HCT116 (cell line): ENCODE results near the gene SEBOX.

Source experiments
- ATF3 ChIP-seq: IDR thresholded peaks from 2 replicates; pipeline ENCODE4 v1.6.1; 2012
- CTCF ChIP-seq, 3 experiments: fragments of 200-600 bp in 1 of 3; sonication (generic) in 1 of 3; IDR thresholded peaks in 2 of 3; conservative IDR thresholded peaks in 1 of 3; 2 replicates each; pipeline ENCODE4 v1.5.1; 2012 to 2017; ENCODE audit warnings: low read depth in 2 of 3, low read length in 2 of 3, antibody characterized with exemption in 1 of 3, borderline replicate concordance in 1 of 3, control low read depth in 1 of 3, mild to moderate bottlenecking in 1 of 3, mixed read lengths in 1 of 3, mixed run types in 1 of 3, moderate library complexity in 1 of 3; ENCODE audit not compliant: insufficient read depth in 1 of 3
- EZH2 ChIP-seq: fragments of 200-600 bp; sonication (generic); IDR thresholded peaks from 2 replicates; pipeline ENCODE4 v1.6.1; 2017; ENCODE audit warnings: antibody characterized with exemption, mixed run types
- EZH2phosphoT487 ChIP-seq: fragments of 200-600 bp; IDR thresholded peaks from 2 replicates; pipeline ENCODE4 v1.6.1; 2018; ENCODE audit warnings: antibody characterized with exemption, borderline replicate concordance
- MAX ChIP-seq: IDR thresholded peaks from 2 replicates; pipeline ENCODE4 v1.6.1; 2012
- POLR2A ChIP-seq: IDR thresholded peaks from 2 replicates; pipeline ENCODE4 v1.7.0; 2011; ENCODE audit warnings: borderline replicate concordance; ENCODE audit not compliant: insufficient read depth, insufficient read length; ENCODE audit errors: extremely low read depth
- POLR2AphosphoS5 ChIP-seq: IDR thresholded peaks from 2 replicates; pipeline ENCODE4 v1.6.1; 2011; ENCODE audit warnings: mild to moderate bottlenecking, low read depth, low read length, moderate library complexity
- REST ChIP-seq: IDR thresholded peaks from 2 replicates; pipeline ENCODE4 v1.6.1; 2012; ENCODE audit warnings: low read depth
- SIN3A ChIP-seq: IDR thresholded peaks from 2 replicates; pipeline ENCODE4 v1.6.1; 2012; ENCODE audit warnings: low read depth
- SP1 ChIP-seq: IDR thresholded peaks from 2 replicates; pipeline ENCODE4 v1.6.1; 2012; ENCODE audit warnings: low read depth
- TCF7L2 ChIP-seq: IDR thresholded peaks from 2 replicates; pipeline ENCODE4 v1.7.0; 2011; ENCODE audit warnings: borderline replicate concordance, inconsistent platforms; ENCODE audit not compliant: insufficient read depth, insufficient read length; ENCODE audit errors: extremely low read depth
- YY1 ChIP-seq: IDR thresholded peaks from 2 replicates; pipeline ENCODE4 v1.6.1; 2011; ENCODE audit warnings: low read length, low read depth, moderate library complexity, mild to moderate bottlenecking; ENCODE audit not compliant: insufficient replicate concordance; ENCODE audit errors: extremely low read depth
- ZBTB33 ChIP-seq: IDR thresholded peaks from 2 replicates; pipeline ENCODE4 v1.6.1; 2011; ENCODE audit warnings: mild to moderate bottlenecking, low read length, moderate library complexity; ENCODE audit not compliant: insufficient replicate concordance; ENCODE audit errors: extremely low read depth

GRCh38 chr17:28405632-28406472, 40.9 kb upstream of the SEBOX start, which contains the start of gene SLC46A1:
- TF ChIP-seq CTCF (IDR thresholded peaks at IDR 0.05 in 2 of 3, conservative IDR thresholded peaks at IDR 0.05 in 1 of 3; ENCODE audit: borderline replicate concordance in 1 of 3, insufficient read depth in 1 of 3, low read depth in 2 of 3, low read length in 2 of 3), result no peak
- TF ChIP-seq YY1, result no peak
- TF ChIP-seq SIN3A, result no peak
- peak; percentile 41 for TF ChIP-seq POLR2A
- no peak for TF ChIP-seq REST
- TF ChIP-seq SP1, result no peak
- no peak for TF ChIP-seq ZBTB33
- no peak for TF ChIP-seq EZH2
- TF ChIP-seq ATF3, result no peak
- TF ChIP-seq EZH2phosphoT487, result no peak
- TF ChIP-seq TCF7L2, result peak; percentile 43
- TF ChIP-seq MAX, result peak; percentile 46; the same call in 1 of the 2 replicates
- peak; percentile 67 for TF ChIP-seq POLR2AphosphoS5
